HepG2 (cell line): ENCODE results near the gene C1QTNF6. TPM values are rescaled to one million over a fixed set of nuclear protein-coding genes. Genes with fewer than 3 reads are reported as not detected.

Source experiments
- CEBPB ChIP-seq: IDR thresholded peaks from 2 replicates; pipeline ENCODE4 v1.6.1; 2011; ENCODE audit warnings: low read depth, low read length, improper control_type of control experiment, borderline replicate concordance
- CEBPZ ChIP-seq: IDR thresholded peaks from 2 replicates; pipeline ENCODE4 v1.6.1; 2012; ENCODE audit warnings: low read length, improper control_type of control experiment
- ELF3 ChIP-seq: IDR thresholded peaks from 2 replicates; pipeline ENCODE4 v1.6.1; 2016; ENCODE audit warnings: missing genetic modification reagents, missing compliant biosample characterization
- FOXA3 ChIP-seq: IDR thresholded peaks from 2 replicates; pipeline ENCODE4 v1.6.1; 2016; ENCODE audit warnings: missing genetic modification reagents, missing compliant biosample characterization
- MTF2 ChIP-seq: sonication (generic); formaldehyde crosslinking; IDR thresholded peaks from 2 replicates; pipeline ENCODE4 v1.5.0; 2020; ENCODE audit warnings: missing genetic modification reagents, borderline replicate concordance
- NAIF1 ChIP-seq: sonication (generic); formaldehyde crosslinking; IDR thresholded peaks from 2 replicates; pipeline ENCODE4 v1.5.0; 2020; ENCODE audit warnings: mild to moderate bottlenecking, missing genetic modification reagents, borderline replicate concordance
- NBN ChIP-seq: fragments of 450-650 bp; conservative IDR thresholded peaks from 2 replicates; pipeline ENCODE4 v1.6.1; 2017
- NR2C2 ChIP-seq: sonication (generic); formaldehyde crosslinking; IDR thresholded peaks from 2 replicates; pipeline ENCODE4 v1.4.0; 2020; ENCODE audit warnings: missing genetic modification reagents, mild to moderate bottlenecking, moderate library complexity, borderline replicate concordance
- PREB ChIP-seq: sonication (generic); formaldehyde crosslinking; IDR thresholded peaks from 2 replicates; pipeline ENCODE4 v1.4.0; 2020; ENCODE audit warnings: missing genetic modification reagents
- RXRA ChIP-seq: sonication (generic); formaldehyde crosslinking; IDR thresholded peaks from 2 replicates; pipeline ENCODE4 v1.5.1; 2020; ENCODE audit warnings: missing genetic modification reagents
- ZBTB46 ChIP-seq: sonication (generic); formaldehyde crosslinking; IDR thresholded peaks from 2 replicates; pipeline ENCODE4 v1.4.0; 2020; ENCODE audit warnings: mild to moderate bottlenecking, missing genetic modification reagents, borderline replicate concordance
- ZIK1 ChIP-seq: sonication (generic); formaldehyde crosslinking; IDR thresholded peaks from 2 replicates; pipeline ENCODE4 v1.5.0; 2020; ENCODE audit warnings: mild to moderate bottlenecking, low read depth, missing genetic modification reagents, borderline replicate concordance
- ZNF207 ChIP-seq: fragments of 450-650 bp; IDR thresholded peaks from 2 replicates; pipeline ENCODE4 v1.6.1; 2016; ENCODE audit warnings: antibody characterized with exemption, borderline replicate concordance
- ZNF263 ChIP-seq: sonication (generic); formaldehyde crosslinking; IDR thresholded peaks from 2 replicates; pipeline ENCODE4 v1.4.0; 2020; ENCODE audit warnings: missing genetic modification reagents
- ZNF556 ChIP-seq: sonication (generic); formaldehyde crosslinking; IDR thresholded peaks from 2 replicates; pipeline ENCODE4 v1.4.0; 2020; ENCODE audit warnings: mild to moderate bottlenecking, missing genetic modification reagents, borderline replicate concordance
- ZNF749 ChIP-seq: sonication (generic); formaldehyde crosslinking; IDR thresholded peaks from 2 replicates; pipeline ENCODE4 v1.8.0; 2022; ENCODE audit warnings: mild to moderate bottlenecking, missing genetic modification reagents, moderate library complexity, borderline replicate concordance
- ZNF772 ChIP-seq: sonication (generic); formaldehyde crosslinking; IDR thresholded peaks from 2 replicates; pipeline ENCODE4 v1.5.0; 2020; ENCODE audit warnings: mild to moderate bottlenecking, missing genetic modification reagents
- ZNF839 ChIP-seq: sonication (generic); formaldehyde crosslinking; IDR thresholded peaks from 2 replicates; pipeline ENCODE4 v1.4.0; 2020; ENCODE audit warnings: missing genetic modification reagents, mild to moderate bottlenecking, borderline replicate concordance
- polyA plus RNA-seq, 8 experiments: library from polyadenylated mRNA; depleted of rRNA in 3 of 8; stranded (reverse) in 7 of 8; unstranded in 1 of 8; fragments of >200 nt; fragmentation: Illumina TruSeq in 4 of 8; extraction: Trizol in 4 of 8; gene quantifications; 2 replicates each; pipeline versions ENCODE4 v1.2.1 to v1.2.3, GENCODE V29; 2011 to 2016; ENCODE audit warnings: low read depth in 4 of 8, missing spikeins in 1 of 8, mixed read lengths in 1 of 8; ENCODE audit not compliant: insufficient read depth in 1 of 8
- total RNA-seq, 5 experiments: library from RNA; depleted of rRNA; stranded (reverse); fragments of >200 nt; fragmentation: Illumina TruSeq; extraction: Trizol; gene quantifications; 2 replicates each; pipeline ENCODE4 v1.2.3, GENCODE V29; 2016; ENCODE audit warnings: low read depth in 1 of 5
- TF ChIP-seq, protein P1 (sequence below): sonication (generic); formaldehyde crosslinking; IDR thresholded peaks from 2 replicates; pipeline ENCODE4 v1.4.0; 2020; ENCODE audit warnings: missing genetic modification reagents, borderline replicate concordance
- TF ChIP-seq, protein P2 (sequence below): sonication (generic); formaldehyde crosslinking; IDR thresholded peaks from 2 replicates; pipeline ENCODE4 v1.4.0; 2020; ENCODE audit warnings: missing genetic modification reagents, borderline replicate concordance

The C1QTNF6 gene
- total and polyA plus RNA-seq, 2 of the 13 experiments (the other 11 are each of a cell fraction or from before 2014, with no cell fraction given), result 2.7 to 6.9 TPM

DNA sequence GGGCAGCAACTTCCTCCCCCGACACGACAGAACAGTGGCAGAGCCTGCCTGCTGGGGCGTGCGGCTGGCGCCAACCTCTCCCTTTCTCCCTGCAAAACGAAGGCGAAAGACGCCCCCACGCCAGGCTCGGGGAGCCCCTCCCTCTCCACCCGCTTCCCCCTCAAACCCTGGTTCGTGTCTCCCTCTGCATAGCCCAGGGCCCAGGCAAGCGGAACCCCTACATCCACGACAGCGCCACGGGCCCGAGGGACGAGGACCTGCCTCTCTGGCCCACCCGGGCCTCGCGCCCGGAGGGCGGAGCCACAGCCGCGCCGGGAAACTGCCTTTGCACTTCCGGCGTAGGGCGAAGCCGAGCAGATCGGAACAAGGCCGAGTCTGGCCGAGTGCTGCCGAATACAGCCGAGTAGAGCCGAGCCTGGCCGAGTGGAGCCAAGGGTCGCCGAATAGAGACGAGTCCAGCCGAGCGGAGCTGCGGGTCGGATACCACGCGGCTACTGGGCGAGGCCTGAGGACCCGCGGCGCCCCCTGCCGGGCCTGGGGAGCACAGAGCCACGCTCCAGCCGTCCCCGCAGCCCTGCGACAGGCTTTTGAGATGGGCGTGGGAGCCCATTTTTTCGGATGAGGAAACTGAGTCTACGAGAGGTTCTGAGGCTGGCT lies 11.2 kb upstream of the C1QTNF6 start (continued):
- no peak for TF ChIP-seq CEBPB
- TF ChIP-seq, protein P1, sequence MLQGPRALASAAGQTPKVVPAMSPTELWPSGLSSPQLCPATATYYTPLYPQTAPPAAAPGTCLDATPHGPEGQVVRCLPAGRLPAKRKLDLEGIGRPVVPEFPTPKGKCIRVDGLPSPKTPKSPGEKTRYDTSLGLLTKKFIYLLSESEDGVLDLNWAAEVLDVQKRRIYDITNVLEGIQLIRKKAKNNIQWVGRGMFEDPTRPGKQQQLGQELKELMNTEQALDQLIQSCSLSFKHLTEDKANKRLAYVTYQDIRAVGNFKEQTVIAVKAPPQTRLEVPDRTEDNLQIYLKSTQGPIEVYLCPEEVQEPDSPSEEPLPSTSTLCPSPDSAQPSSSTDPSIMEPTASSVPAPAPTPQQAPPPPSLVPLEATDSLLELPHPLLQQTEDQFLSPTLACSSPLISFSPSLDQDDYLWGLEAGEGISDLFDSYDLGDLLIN (CRISPR knock-in tag), result no peak
- TF ChIP-seq CEBPZ, result no peak
- no peak for TF ChIP-seq ZIK1 (CRISPR knock-in tag)
- TF ChIP-seq PREB, result no peak
- no peak for TF ChIP-seq ZNF839 (CRISPR knock-in tag)
- peak; percentile 51; the same call in 1 of the 2 replicates for TF ChIP-seq ELF3 (CRISPR knock-in tag)
- no peak; the same call in 1 of the 2 replicates for TF ChIP-seq ZNF772 (CRISPR knock-in tag)
- TF ChIP-seq, protein P2, sequence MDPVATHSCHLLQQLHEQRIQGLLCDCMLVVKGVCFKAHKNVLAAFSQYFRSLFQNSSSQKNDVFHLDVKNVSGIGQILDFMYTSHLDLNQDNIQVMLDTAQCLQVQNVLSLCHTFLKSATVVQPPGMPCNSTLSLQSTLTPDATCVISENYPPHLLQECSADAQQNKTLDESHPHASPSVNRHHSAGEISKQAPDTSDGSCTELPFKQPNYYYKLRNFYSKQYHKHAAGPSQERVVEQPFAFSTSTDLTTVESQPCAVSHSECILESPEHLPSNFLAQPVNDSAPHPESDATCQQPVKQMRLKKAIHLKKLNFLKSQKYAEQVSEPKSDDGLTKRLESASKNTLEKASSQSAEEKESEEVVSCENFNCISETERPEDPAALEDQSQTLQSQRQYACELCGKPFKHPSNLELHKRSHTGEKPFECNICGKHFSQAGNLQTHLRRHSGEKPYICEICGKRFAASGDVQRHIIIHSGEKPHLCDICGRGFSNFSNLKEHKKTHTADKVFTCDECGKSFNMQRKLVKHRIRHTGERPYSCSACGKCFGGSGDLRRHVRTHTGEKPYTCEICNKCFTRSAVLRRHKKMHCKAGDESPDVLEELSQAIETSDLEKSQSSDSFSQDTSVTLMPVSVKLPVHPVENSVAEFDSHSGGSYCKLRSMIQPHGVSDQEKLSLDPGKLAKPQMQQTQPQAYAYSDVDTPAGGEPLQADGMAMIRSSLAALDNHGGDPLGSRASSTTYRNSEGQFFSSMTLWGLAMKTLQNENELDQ, result no peak
- TF ChIP-seq MTF2 (CRISPR knock-in tag), result no peak
- peak; percentile 87 for TF ChIP-seq NAIF1
- TF ChIP-seq ZNF556 (CRISPR knock-in tag), result peak; percentile 84; the same call in 1 of the 2 replicates
- no peak for TF ChIP-seq NBN
- TF ChIP-seq ZNF207, result no peak
- no peak for TF ChIP-seq FOXA3 (CRISPR knock-in tag)
- TF ChIP-seq RXRA (CRISPR knock-in tag), result no peak; the same call in 1 of the 2 replicates
- TF ChIP-seq NR2C2 (CRISPR knock-in tag), result peak; percentile 76
- no peak for TF ChIP-seq ZBTB46 (CRISPR knock-in tag)
- 0 out of 2 replicates have a peak, but pooled peaks have one; percentile 5 for TF ChIP-seq ZNF749 (CRISPR knock-in tag)
- peak; percentile 42; the same call in 1 of the 2 replicates for TF ChIP-seq ZNF263
